IPS-20b (cell line): Measurements from ENCODE around the gene RECK.

Source experiments
- H3K27ac ChIP-seq: one replicate; pipeline ENCODE4 v1.5.1; 2013; ENCODE audit warnings: low read length
- H3K27me3 ChIP-seq: 2 replicates; pipeline ENCODE4 v1.6.1; 2013; ENCODE audit warnings: mild to moderate bottlenecking, low read length, inconsistent platforms; ENCODE audit not compliant: insufficient read depth
- H3K36me3 ChIP-seq: 2 replicates; pipeline ENCODE4 v1.6.1; 2013; ENCODE audit warnings: low read depth, mild to moderate bottlenecking, inconsistent platforms, low read length, moderate library complexity; ENCODE audit not compliant: insufficient read depth
- H3K4me1 ChIP-seq: 2 replicates; pipeline ENCODE4 v1.6.1; 2013; ENCODE audit warnings: mild to moderate bottlenecking, control low read depth, inconsistent platforms, low read length, moderate library complexity; ENCODE audit not compliant: insufficient read depth
- H3K4me3 ChIP-seq: 2 replicates; pipeline ENCODE4 v1.5.1; 2013; ENCODE audit warnings: mild to moderate bottlenecking, low read length, inconsistent platforms
- H3K9ac ChIP-seq: 2 replicates; pipeline ENCODE4 v1.6.1; 2013; ENCODE audit warnings: low read depth, mild to moderate bottlenecking, inconsistent platforms, low read length, moderate library complexity
- H3K9me3 ChIP-seq: 2 replicates; pipeline ENCODE4 v1.6.1; 2013; ENCODE audit warnings: mild to moderate bottlenecking, low read depth, low read length, inconsistent platforms; ENCODE audit not compliant: insufficient read depth

RECK gene

GRCh38 chr9:36041506-36041905 is 4.8 kb downstream of the RECK start:
- Histone ChIP-seq H3K36me3 (no peaks in the 10 kb centered on the region), H3K4me3 (no peak overlapping the region), H3K9ac (no peak overlapping the region), H3K4me1 (peaks cover 15% of the 10 kb centered on the region), H3K9me3 (no peaks in the 10 kb centered on the region), H3K27ac (no peak overlapping the region), H3K27me3 (no peaks in the 10 kb centered on the region)

DNA sequence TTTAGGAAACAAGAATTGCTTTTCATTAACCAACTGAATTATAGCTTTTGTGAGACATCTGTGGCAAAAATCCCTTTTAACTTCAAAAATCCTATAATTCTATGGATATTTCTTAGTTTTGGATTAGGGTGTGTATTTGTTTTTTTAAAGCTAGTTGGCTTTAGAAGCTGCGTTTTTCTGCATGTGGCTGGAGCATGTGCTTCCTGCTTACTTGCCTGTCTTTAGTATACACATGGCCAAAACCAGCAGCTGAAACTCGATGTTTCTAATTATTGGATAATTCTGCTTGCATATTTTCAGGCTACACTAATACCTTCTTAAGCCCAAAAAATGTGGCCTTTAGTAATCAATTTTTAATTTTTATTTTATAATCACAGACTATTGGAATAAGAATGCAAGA is 8.9 kb downstream of the RECK start:
- no peak overlapping the region for H3K27ac ChIP-seq
- no peak overlapping the region for H3K9ac ChIP-seq
- no peaks in the 10 kb centered on the region for H3K9me3 ChIP-seq
- no peaks in the 10 kb centered on the region for H3K36me3 ChIP-seq
- H3K4me1 ChIP-seq = peaks cover 22% of the 10 kb centered on the region
- H3K27me3 ChIP-seq = no peaks in the 10 kb centered on the region
- H3K4me3 ChIP-seq = no peak overlapping the region

DNA sequence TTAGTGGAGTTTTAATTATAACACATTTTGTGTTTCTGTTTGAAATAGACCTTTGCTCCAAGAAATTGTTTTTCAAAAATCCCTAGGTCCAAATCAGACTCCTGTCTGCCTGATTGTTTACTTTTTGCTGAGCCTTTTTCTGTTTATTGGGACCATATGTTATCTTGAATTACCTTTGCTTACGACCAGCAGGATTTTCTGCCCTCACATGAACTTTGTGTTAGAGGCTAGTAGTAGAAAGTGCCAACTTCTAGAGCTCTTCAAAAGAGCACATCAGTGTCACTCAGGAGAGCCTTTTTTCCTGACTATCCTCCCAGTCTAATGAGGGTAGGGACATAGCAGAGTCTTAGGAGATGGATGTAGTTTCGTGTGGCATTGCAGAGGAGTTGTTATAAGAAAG is 10.2 kb downstream of the RECK start:
- H3K27ac ChIP-seq = no peak overlapping the region
- H3K9ac ChIP-seq = no peak overlapping the region
- peaks cover 22% of the 10 kb centered on the region for H3K4me1 ChIP-seq
- no peaks in the 10 kb centered on the region for H3K9me3 ChIP-seq
- no peak overlapping the region for H3K4me3 ChIP-seq
- H3K36me3 ChIP-seq = no peaks in the 10 kb centered on the region
- H3K27me3 ChIP-seq = no peaks in the 10 kb centered on the region

- Histone ChIP-seq H3K9me3 (no peaks in the 10 kb centered on the region), H3K36me3 (peaks cover 8% of the 10 kb centered on the region; the same call in 1 of the 2 replicates), H3K9ac (no peak overlapping the region), H3K27me3 (no peaks in the 10 kb centered on the region), H3K27ac (no peak overlapping the region), H3K4me1 (peaks cover 22% of the 10 kb centered on the region), H3K4me3 (no peak overlapping the region)
Observed at GRCh38 chr9:36049408-36049807, 12.7 kb downstream of the RECK start.

GRCh38 chr9:36050476-36050875 is 13.8 kb downstream of the RECK start:
- H3K9me3 ChIP-seq = no peaks in the 10 kb centered on the region
- H3K9ac ChIP-seq = no peak overlapping the region
- H3K4me1 ChIP-seq = peaks cover 20% of the 10 kb centered on the region
- no peak overlapping the region for H3K4me3 ChIP-seq
- H3K27me3 ChIP-seq = no peaks in the 10 kb centered on the region
- H3K27ac ChIP-seq = no peak overlapping the region
- peaks cover 8% of the 10 kb centered on the region; the same call in 1 of the 2 replicates for H3K36me3 ChIP-seq

- Histone ChIP-seq H3K27ac (no peak overlapping the region), H3K4me1 (peaks cover 12% of the 10 kb centered on the region), H3K36me3 (peaks cover 8% of the 10 kb centered on the region; the same call in 1 of the 2 replicates), H3K4me3 (no peak overlapping the region), H3K9me3 (no peaks in the 10 kb centered on the region), H3K27me3 (no peaks in the 10 kb centered on the region), H3K9ac (no peak overlapping the region)
Observed at GRCh38 chr9:36051317-36051716, 14.6 kb downstream of the RECK start.

- Histone ChIP-seq H3K9ac (no peak overlapping the region), H3K36me3 (peaks cover 8% of the 10 kb centered on the region; the same call in 1 of the 2 replicates), H3K9me3 (no peaks in the 10 kb centered on the region), H3K27me3 (no peaks in the 10 kb centered on the region), H3K4me1 (peaks cover 9% of the 10 kb centered on the region), H3K4me3 (no peak overlapping the region), H3K27ac (no peak overlapping the region)
Observed at GRCh38 chr9:36053971-36054370, 17.3 kb downstream of the RECK start.

- Histone ChIP-seq H3K4me1 (no peaks in the 10 kb centered on the region; the same call in 1 of the 2 replicates), H3K27ac (no peak overlapping the region), H3K27me3 (no peaks in the 10 kb centered on the region), H3K36me3 (peaks cover 30% of the 10 kb centered on the region; the same call in 1 of the 2 replicates), H3K4me3 (no peak overlapping the region), H3K9me3 (no peaks in the 10 kb centered on the region), H3K9ac (no peak overlapping the region)
Observed at GRCh38 chr9:36056896-36057295, 20.2 kb downstream of the RECK start.

GRCh38 chr9:36063804-36064447 is 27.2 kb downstream of the RECK start:
- Histone ChIP-seq H3K27me3 (no peaks in the 10 kb centered on the region), H3K4me3 (no peak overlapping the region), H3K27ac (no peak overlapping the region), H3K9ac (no peak overlapping the region), H3K4me1 (no peaks in the 10 kb centered on the region), H3K36me3 (peaks cover 59% of the 10 kb centered on the region), H3K9me3 (no peaks in the 10 kb centered on the region)

DNA sequence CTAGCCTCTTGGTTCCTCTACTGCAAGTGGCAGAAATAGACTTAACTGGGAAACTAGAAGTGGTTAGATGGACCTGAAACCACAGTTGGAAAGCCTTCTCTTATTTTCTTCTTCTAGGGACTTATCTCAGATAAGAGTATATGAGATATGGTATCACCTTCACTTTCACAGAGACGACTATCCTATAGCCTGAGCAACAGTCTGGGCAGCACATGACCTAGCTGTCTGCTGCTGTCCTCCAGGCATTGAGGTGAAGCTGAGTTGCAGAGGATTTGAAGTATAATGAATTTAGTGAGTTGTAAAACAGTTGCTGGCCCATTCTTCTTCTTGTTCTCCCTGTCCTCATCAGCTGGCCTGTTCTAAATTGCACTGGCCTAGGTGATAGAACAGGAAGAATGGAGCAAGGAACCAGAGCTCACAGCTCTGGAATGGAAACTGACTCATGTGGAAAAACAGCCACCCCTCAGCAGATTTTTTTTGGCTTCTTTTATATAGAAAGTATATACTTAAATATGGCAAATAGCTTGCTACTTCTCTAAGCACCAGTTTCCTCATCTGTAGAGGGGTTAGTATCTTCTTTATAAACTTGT is 27.8 kb downstream of the RECK start:
- H3K36me3 ChIP-seq = peaks cover 58% of the 10 kb centered on the region
- H3K27ac ChIP-seq = no peak overlapping the region
- H3K9me3 ChIP-seq = no peaks in the 10 kb centered on the region
- no peak overlapping the region for H3K4me3 ChIP-seq
- H3K4me1 ChIP-seq = no peaks in the 10 kb centered on the region
- H3K9ac ChIP-seq = no peak overlapping the region
- no peaks in the 10 kb centered on the region for H3K27me3 ChIP-seq

- H3K9ac ChIP-seq = no peak overlapping the region
- no peak overlapping the region for H3K4me3 ChIP-seq
- H3K9me3 ChIP-seq = no peaks in the 10 kb centered on the region
- no peak overlapping the region for H3K27ac ChIP-seq
- no peaks in the 10 kb centered on the region for H3K27me3 ChIP-seq
- H3K4me1 ChIP-seq = no peaks in the 10 kb centered on the region
- peaks cover 13% of the 10 kb centered on the region; the same call in 1 of the 2 replicates for H3K36me3 ChIP-seq
Observed at GRCh38 chr9:36074055-36074454, 37.3 kb downstream of the RECK start.

GRCh38 chr9:36074870-36075532 is 38.3 kb downstream of the RECK start:
- H3K36me3 ChIP-seq = peaks cover 13% of the 10 kb centered on the region; the same call in 1 of the 2 replicates
- H3K4me3 ChIP-seq = no peak overlapping the region
- no peak overlapping the region for H3K27ac ChIP-seq
- no peaks in the 10 kb centered on the region for H3K4me1 ChIP-seq
- H3K27me3 ChIP-seq = no peaks in the 10 kb centered on the region
- no peaks in the 10 kb centered on the region for H3K9me3 ChIP-seq
- no peak overlapping the region for H3K9ac ChIP-seq
